NB4 (cell line): Measurements from ENCODE around the gene HTRA1.

Experiments
- DNase-seq: peaks from one replicate; pipeline ENCODE4 v3.0.0; 2010; ENCODE audit warnings: low read depth
- H3K4me3 ChIP-seq: one replicate; pipeline ENCODE4 v1.5.1; 2011; ENCODE audit warnings: mild to moderate bottlenecking, low read depth, low read length, moderate library complexity
- CTCF ChIP-seq: IDR thresholded peaks from one replicate; pipeline ENCODE4 v1.5.1; 2012; ENCODE audit warnings: low read depth, low read length
- MAX ChIP-seq: IDR thresholded peaks from 2 replicates; pipeline ENCODE4 v1.6.1; 2011; ENCODE audit warnings: low read depth, low read length
- MYC ChIP-seq: IDR thresholded peaks from 2 replicates; pipeline ENCODE4 v1.6.1; 2011; ENCODE audit warnings: low read depth, low read length
- POLR2A ChIP-seq: IDR thresholded peaks from 2 replicates; pipeline ENCODE4 v1.6.1; 2011; ENCODE audit warnings: mild to moderate bottlenecking; ENCODE audit not compliant: insufficient read length; ENCODE audit errors: extremely low read depth

HTRA1 gene

GRCh38 chr10:122421054-122421625, 40.2 kb upstream of the HTRA1 start:
- no peak overlapping the region for H3K4me3 ChIP-seq
- TF ChIP-seq POLR2A (no peak), CTCF (no peak), MAX (no peak), MYC (no peak)
- no peak for DNase-seq

- TF ChIP-seq MAX (no peak), POLR2A (no peak), CTCF (no peak), MYC (no peak)
- no peak overlapping the region for H3K4me3 ChIP-seq
- DNase-seq, result no peak
Measured at GRCh38 chr10:122421742-122422141, 39.6 kb upstream of the HTRA1 start.

- no peak for TF ChIP-seq MYC
- no peak for TF ChIP-seq CTCF
- no peak for TF ChIP-seq MAX
- no peak for TF ChIP-seq POLR2A
- H3K4me3 ChIP-seq, result no peak overlapping the region
- no peak for DNase-seq
Measured at GRCh38 chr10:122422266-122422989, 38.9 kb upstream of the HTRA1 start.

- TF ChIP-seq POLR2A (no peak), CTCF (no peak), MYC (no peak), MAX (no peak)
- DNase-seq, result no peak
- no peak overlapping the region for H3K4me3 ChIP-seq
Measured at GRCh38 chr10:122424059-122424458, 37.3 kb upstream of the HTRA1 start.

GRCh38 chr10:122426829-122427228, 34.5 kb upstream of the HTRA1 start:
- H3K4me3 ChIP-seq, result no peak overlapping the region
- TF ChIP-seq MAX (no peak), CTCF (no peak), MYC (no peak), POLR2A (no peak)
- no peak for DNase-seq

GRCh38 chr10:122427280-122427679, 34.1 kb upstream of the HTRA1 start:
- no peak for DNase-seq
- no peak for TF ChIP-seq MAX
- TF ChIP-seq MYC, result no peak
- no peak for TF ChIP-seq CTCF
- no peak for TF ChIP-seq POLR2A

More at GRCh38 chr10:122427280-122427679, 34.1 kb upstream of the HTRA1 start:
- no peak overlapping the region for H3K4me3 ChIP-seq
